ENCODE results near the gene CDC27.

DNA sequence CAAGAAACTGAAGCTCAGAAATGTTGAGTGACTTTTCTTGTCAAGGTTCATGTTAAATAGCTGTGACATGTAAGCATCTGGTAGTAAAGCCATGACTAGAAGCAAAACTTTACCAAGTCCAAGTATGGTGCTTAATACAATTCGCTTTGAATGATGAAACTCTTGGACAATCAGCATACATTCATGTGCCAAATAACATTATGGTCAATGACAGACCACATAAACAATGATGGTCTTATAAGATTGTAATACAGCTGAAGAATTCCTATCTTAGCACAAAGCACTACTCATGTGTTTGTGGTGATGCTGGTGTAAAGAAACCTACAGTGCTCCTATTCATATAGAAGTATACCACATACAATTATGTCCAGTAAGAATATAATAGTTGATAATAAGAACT is 112.9 kb downstream of the CDC27 start:
- no peak for TF ChIP-seq ZNF274 (IDR thresholded peaks at IDR 0.05; ENCODE audit: low read depth, low read length)
- TF ChIP-seq YY1 (IDR thresholded peaks at IDR 0.05; ENCODE audit: insufficient read depth, insufficient read length), result no peak

Data from NT2/D1 (cell line).